Endothelial cell of hepatic sinusoid (primary cell): ENCODE measurements around the gene SERPINB13.
"Not testable (repeated sequence)": the region's sequence is repeated elsewhere in the genome, so short reads cannot be mapped to it uniquely, and the experiment has no call there.

ENCODE experiments used
- in situ Hi-C: cut with HindIII; loops from 2 replicates; pipeline ENCODE4 v1.10.0; 2017; ENCODE audit warnings: low sequenced_read_pairs

SERPINB13 gene

DNA sequence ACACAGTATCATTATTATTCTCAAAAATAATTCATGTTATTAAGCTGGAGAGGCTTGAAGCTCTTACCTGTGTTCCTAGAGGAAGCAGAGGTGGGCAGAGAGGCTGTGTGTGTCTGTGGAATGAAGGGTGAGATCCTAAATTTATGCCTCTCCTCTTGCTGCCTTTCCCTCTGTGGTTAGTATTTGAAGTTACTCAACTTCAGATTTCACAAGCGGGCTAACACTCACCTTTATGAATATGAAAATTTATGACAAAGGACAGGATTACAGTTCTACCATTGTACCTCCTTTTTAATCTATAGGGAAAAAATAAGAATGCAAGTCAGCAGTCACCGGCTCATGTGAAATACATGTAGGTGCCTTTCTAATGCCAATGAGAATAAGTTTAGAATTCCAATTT is 57.0 kb downstream of the SERPINB13 start, which contains the start of gene SERPINB4:
Gene SERPINB4 (minus strand): TSS at position 115 of the 400 bp plus-strand sequence. CDS start 679 bp downstream, outside the sequence.
- in situ Hi-C loops = not testable (repeated sequence)

DNA sequence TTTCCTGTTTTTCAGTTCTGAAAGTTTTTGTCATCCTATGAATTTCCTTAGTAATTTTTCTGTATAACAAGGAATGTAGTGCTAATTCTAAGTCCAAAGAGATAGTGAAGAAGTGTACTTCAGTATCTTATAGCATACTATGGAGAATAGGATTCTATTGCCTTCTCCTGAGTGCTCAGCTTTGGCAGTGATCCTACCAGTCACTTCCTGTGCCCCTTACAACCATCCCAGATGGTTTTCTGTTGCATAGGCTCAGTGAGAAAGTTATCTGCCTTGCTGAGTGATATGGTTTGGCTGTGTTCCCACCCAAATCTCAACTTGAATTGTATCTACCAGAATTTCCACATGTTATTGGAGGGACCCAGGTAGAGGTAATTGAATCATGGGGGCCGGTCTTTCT is 57.6 kb downstream of the SERPINB13 start:
- in situ Hi-C loops = not testable (repeated sequence)

DNA sequence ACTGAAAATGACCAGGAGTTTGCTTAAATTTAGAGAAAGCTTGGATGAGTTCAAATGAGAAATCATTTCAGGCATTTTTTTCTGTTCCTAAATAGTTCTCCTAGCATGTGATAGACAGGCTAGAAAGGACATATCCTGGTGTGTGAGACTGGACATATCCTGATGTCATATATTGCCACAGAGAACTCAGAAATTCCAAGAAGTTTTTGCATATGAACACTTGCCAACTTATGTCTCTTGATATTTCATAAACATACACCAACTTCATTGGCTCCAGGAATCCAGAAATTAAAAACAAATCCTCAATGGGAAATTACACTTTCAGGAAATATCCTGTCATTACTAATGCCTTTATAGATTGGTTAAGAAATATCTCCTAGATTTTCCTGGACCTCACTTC is 59.8 kb downstream of the SERPINB13 start:
- in situ Hi-C loops = no loop called here

DNA sequence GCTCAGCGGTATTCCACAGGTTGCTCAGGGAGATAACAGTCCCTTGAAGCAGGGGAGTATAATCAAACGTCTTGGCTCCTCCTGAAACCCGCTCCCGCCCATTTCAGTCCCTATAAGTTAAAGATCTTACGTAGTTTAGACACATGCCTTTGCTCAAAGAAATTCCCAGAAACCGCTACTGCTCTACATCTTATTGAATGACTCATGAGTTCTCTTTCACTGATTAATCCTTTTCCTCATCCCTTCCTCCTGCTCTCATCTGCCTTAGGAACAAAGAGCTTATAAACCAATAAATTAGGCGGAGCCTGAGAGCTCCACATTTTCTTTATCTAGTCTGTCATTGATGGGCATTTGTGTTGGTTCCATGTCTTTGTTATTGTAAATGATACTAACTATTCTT is 61.1 kb downstream of the SERPINB13 start:
- in situ Hi-C loops = no loop called here
